K562 (cell line): ENCODE measurements around the gene KCTD8. TPM values are rescaled to one million over a fixed set of nuclear protein-coding genes. Genes with fewer than 3 reads are reported as not detected.

ENCODE experiments used
- ATAC-seq: fragments of 200-7000 bp; cut with Tn5 transposase; 3 replicates; pipeline ENCODE4 v1.9.1; 2020; ENCODE audit warnings: moderate library complexity
- BruUV-seq: library from RNA; stranded (reverse); fragments of 400-500 nt; replicated peaks from 2 replicates; lab custom pipeline; 2021; lab: Mats Ljungman, UMichigan
- CTCF ChIA-PET: fragments of 300-600 bp; formaldehyde crosslinking; extraction: SDS; loops from one replicate; lab custom pipeline; 2021; ENCODE audit warnings: low intra/inter-chr PET ratio; lab: Yijun Ruan, JAX
- POLR2A ChIA-PET: fragments of 300-600, 350-650 bp; sonication (Branson Sonifier 250); formaldehyde crosslinking; extraction: SDS; loops from one replicate; lab custom pipeline; 2021; ENCODE audit warnings: antibody characterized with exemption, inconsistent platforms; lab: Yijun Ruan, JAX
- DNase-seq, 4 experiments: peaks; one replicate each; pipeline versions ENCODE4 v3.0.0 to v3.0.0-alpha.2; 2011 to 2018; ENCODE audit warnings: low spot score in 3 of 4, mixed read lengths in 3 of 4; ENCODE audit errors: extremely low read depth in 1 of 4
- FAIRE-seq: peaks from 2 replicates; lab custom pipeline; 2011; peaks lifted over from hg19 to GRCh38; lab: Jason Lieb, UNC
- H2AFZ ChIP-seq: 2 replicates; pipeline ENCODE4 v1.6.0; 2011; ENCODE audit warnings: low read depth, low read length, control low read depth, inconsistent platforms
- H3K27ac ChIP-seq: fragments of 200-600 bp; 3 replicates; pipeline ENCODE4 v1.8.0; 2011; ENCODE audit warnings: low read depth, mild to moderate bottlenecking, control low read depth, inconsistent platforms, low read length, moderate library complexity, mixed read lengths; ENCODE audit errors: extremely low read depth
- H3K27me3 ChIP-seq, 2 experiments: fragments of 300-600 bp in 1 of 2; 2 replicates in 1 of 2; 3 replicates in 1 of 2; pipeline versions ENCODE4 v1.6.0 to v1.8.0; 2011; ENCODE audit warnings: inconsistent platforms in 2 of 2, low read length in 2 of 2, mild to moderate bottlenecking in 1 of 2, mixed read lengths in 1 of 2, moderate library complexity in 1 of 2; ENCODE audit not compliant: control insufficient read depth in 2 of 2, insufficient read depth in 2 of 2
- H3K36me3 ChIP-seq: fragments of 300-600 bp; 3 replicates; pipeline ENCODE4 v1.8.0; 2011; ENCODE audit warnings: mild to moderate bottlenecking, low read length, inconsistent platforms; ENCODE audit not compliant: control insufficient read depth, insufficient read depth
- H3K4me1 ChIP-seq, 2 experiments: fragments of 200-600 bp in 1 of 2; replicated peaks in 1 of 2; 2 replicates in 1 of 2; 3 replicates in 1 of 2; pipeline versions ENCODE4 v1.5.1 to v1.8.0; 2011; ENCODE audit warnings: inconsistent platforms in 2 of 2, low read length in 2 of 2, mild to moderate bottlenecking in 1 of 2, mixed read lengths in 1 of 2, moderate library complexity in 1 of 2; ENCODE audit not compliant: control insufficient read depth in 2 of 2, insufficient read depth in 2 of 2
- H3K4me2 ChIP-seq: 2 replicates; pipeline ENCODE4 v1.6.1; 2011; ENCODE audit warnings: low read length, control low read depth, inconsistent platforms, mixed read lengths; ENCODE audit not compliant: insufficient read depth
- H3K4me3 ChIP-seq: fragments of 200-600 bp; sonication (generic), shearing (Covaris generic); 2 replicates; pipeline ENCODE4 v1.5.1; 2016; ENCODE audit warnings: control low read depth, inconsistent platforms
- H3K79me2 ChIP-seq: fragments of 200-600 bp; 3 replicates; pipeline ENCODE4 v1.8.0; 2011; ENCODE audit warnings: low read length, inconsistent platforms; ENCODE audit not compliant: control insufficient read depth, insufficient read depth
- H3K9ac ChIP-seq, 2 experiments: 2 replicates each; pipeline versions ENCODE4 v1.6.0 to v1.6.1; 2011; ENCODE audit warnings: low read depth in 2 of 2, low read length in 2 of 2, control low read depth in 1 of 2, inconsistent platforms in 1 of 2, mild to moderate bottlenecking in 1 of 2, mixed read lengths in 1 of 2; ENCODE audit not compliant: insufficient read depth in 1 of 2
- H3K9me1 ChIP-seq: one replicate; pipeline ENCODE4 v1.6.0; 2011; ENCODE audit warnings: inconsistent platforms, mild to moderate bottlenecking, low read length, moderate library complexity; ENCODE audit not compliant: control insufficient read depth, insufficient read depth
- H3K9me3 ChIP-seq: replicated peaks from 2 replicates; pipeline ENCODE4 v1.5.1; 2011; ENCODE audit warnings: low read depth, low read length, inconsistent platforms; ENCODE audit not compliant: control insufficient read depth, insufficient read depth
- H4K20me1 ChIP-seq: replicated peaks from 2 replicates; pipeline ENCODE4 v1.6.1; 2011; ENCODE audit warnings: low read length, inconsistent platforms, mixed read lengths; ENCODE audit not compliant: control insufficient read depth, insufficient read depth
- CREM ChIP-seq: IDR thresholded peaks from 2 replicates; pipeline ENCODE4 v1.6.1; 2014; ENCODE audit warnings: antibody characterized with exemption, low read depth
- DACH1 ChIP-seq: fragments of 450-650 bp; IDR thresholded peaks from 2 replicates; pipeline ENCODE4 v1.6.1; 2018; ENCODE audit not compliant: partially characterized antibody
- KDM5B ChIP-seq: fragments of 200-600 bp; sonication (generic); IDR thresholded peaks from 2 replicates; pipeline ENCODE4 v1.6.1; 2012; ENCODE audit warnings: low read depth, mild to moderate bottlenecking, moderate library complexity, low read length, control low read depth, inconsistent platforms; ENCODE audit not compliant: insufficient replicate concordance
- MAFK ChIP-seq: IDR thresholded peaks from 2 replicates; pipeline ENCODE4 v1.6.1; 2011; ENCODE audit warnings: low read length, improper control_type of control experiment
- OTX1 ChIP-seq: fragments of 450-650 bp; formaldehyde crosslinking; IDR thresholded peaks from 2 replicates; pipeline ENCODE4 v1.4.0; 2022; ENCODE audit warnings: mild to moderate bottlenecking
- POLR2AphosphoS5 ChIP-seq: IDR thresholded peaks from 2 replicates; pipeline ENCODE4 v1.6.1; 2011; ENCODE audit warnings: mild to moderate bottlenecking, low read depth, low read length, moderate library complexity; ENCODE audit not compliant: control insufficient read depth, insufficient read depth
- POLR3A ChIP-seq: IDR thresholded peaks from 2 replicates; pipeline ENCODE4 v1.6.1; 2011; ENCODE audit warnings: borderline replicate concordance, mild to moderate bottlenecking, moderate library complexity; ENCODE audit not compliant: insufficient read length, insufficient read depth; ENCODE audit errors: extremely low read depth
- TAL1 ChIP-seq: fragments of 450-650 bp; IDR thresholded peaks from 2 replicates; pipeline ENCODE4 v1.6.1; 2016; ENCODE audit warnings: mild to moderate bottlenecking
- ZNF584 ChIP-seq: fragments of 200-800 bp; sonication (Bioruptor generic); IDR thresholded peaks from 2 replicates; pipeline ENCODE4 v1.6.1; 2016; ENCODE audit warnings: low read depth, mild to moderate bottlenecking, missing genetic modification characterization, missing compliant biosample characterization
- WGBS: fragments of 100-300 bp; shearing (Covaris generic); methylation state at CpG from one replicate; pipeline ENCODE4 v1.1.6; 2016; ENCODE audit warnings: low coverage, mixed read lengths; ENCODE audit not compliant: insufficient coverage; ENCODE audit errors: missing lambda C conversion rate; 5-methylcytosine and 5-hydroxymethylcytosine counted together
- in situ Hi-C: fragments of 300-500 bp; cut with MboI; formaldehyde crosslinking; loops from 4 replicates; pipeline ENCODE4 v1.15.0; 2018; ENCODE audit warnings: inconsistent platforms, mixed read lengths
- intact Hi-C: fragments of 100-400 bp; cut with micrococcal nuclease; formaldehyde crosslinking; loops from 2 replicates; pipeline ENCODE4 v1.14.2; 2022
- polyA plus RNA-seq, 8 experiments: library from polyadenylated mRNA; depleted of rRNA in 4 of 8; stranded (reverse) in 5 of 8; unstranded in 3 of 8; fragments of >200 nt; fragmentation: Nextera tagmentation in 2 of 8; fragmentation: Illumina TruSeq in 1 of 8; extraction: Ambion mirVana in 2 of 8; extraction: Trizol in 1 of 8; gene quantifications; 2 replicates each; pipeline versions ENCODE4 v1.2.1 to v1.2.3, GENCODE V29; 2011 to 2014; ENCODE audit warnings: inconsistent platforms in 1 of 8, missing spikeins in 1 of 8
- total RNA-seq, 7 experiments: library from RNA; depleted of rRNA in 6 of 7; stranded (reverse); fragments of >200 nt in 6 of 7; fragmentation: Illumina TruSeq in 2 of 7; extraction: Trizol in 2 of 7; gene quantifications; 2 replicates each; pipeline versions ENCODE4 v1.2.1 to v1.2.3, GENCODE V29; 2011 to 2021; ENCODE audit warnings: low replicate concordance in 1 of 7
- TF ChIP-seq, protein P1 (sequence below): sonication (generic); formaldehyde crosslinking; IDR thresholded peaks from 2 replicates; pipeline ENCODE4 v1.9.0; 2022; ENCODE audit warnings: mild to moderate bottlenecking, missing genetic modification reagents
- TF ChIP-seq, protein P2 (sequence below): conservative IDR thresholded peaks from 2 replicates; pipeline ENCODE4 v1.6.1; 2011; ENCODE audit warnings: low read depth, mild to moderate bottlenecking, low read length; ENCODE audit not compliant: control insufficient read depth
- TF ChIP-seq, protein P3 (sequence below): sonication (generic); formaldehyde crosslinking; IDR thresholded peaks from 2 replicates; pipeline ENCODE4 v1.8.1; 2023; ENCODE audit warnings: mild to moderate bottlenecking, missing genetic modification reagents

The KCTD8 gene
- total and polyA plus RNA-seq, 9 of the 15 experiments (the other 6 are each of a cell fraction or from before 2014, with no cell fraction given) = not detected

DNA sequence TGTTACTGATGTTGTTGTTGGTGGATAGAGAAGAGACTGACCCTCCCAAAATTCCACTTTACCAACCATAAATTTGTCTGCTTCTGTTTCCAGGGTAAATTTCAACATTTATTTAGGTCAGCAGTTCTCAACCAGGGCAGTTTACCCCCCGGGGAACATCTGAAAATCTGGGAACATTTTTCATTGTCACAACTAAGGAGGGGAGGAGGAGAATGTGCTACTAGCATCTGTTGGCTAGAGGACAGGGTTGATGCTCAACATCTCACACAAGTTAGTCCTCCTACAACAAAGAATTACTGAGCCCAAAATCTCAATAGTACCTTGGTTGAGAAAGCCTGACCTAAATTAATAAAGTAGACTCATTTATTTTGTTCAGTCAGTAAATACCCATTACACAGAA is 25.7 kb downstream of the KCTD8 start:
- no peak overlapping the region for H3K9ac ChIP-seq
- CTCF ChIA-PET = no interaction called here
- H3K9me1 ChIP-seq = no peaks in the 10 kb centered on the region
- POLR2A ChIA-PET = no interaction called here
- no peaks in the 10 kb centered on the region for H3K36me3 ChIP-seq
- no peak overlapping the region for H3K27ac ChIP-seq
- H3K4me3 ChIP-seq = no peak overlapping the region
- H4K20me1 ChIP-seq = no peaks in the 10 kb centered on the region
- FAIRE-seq (no peak), ATAC-seq (no peak)
- BruUV-seq = no TSS peak
- no peak overlapping the region for H3K4me2 ChIP-seq
- no peak overlapping the region for H2AFZ ChIP-seq
- no peaks in the 10 kb centered on the region for H3K4me1 ChIP-seq
- TF ChIP-seq, protein P1, sequence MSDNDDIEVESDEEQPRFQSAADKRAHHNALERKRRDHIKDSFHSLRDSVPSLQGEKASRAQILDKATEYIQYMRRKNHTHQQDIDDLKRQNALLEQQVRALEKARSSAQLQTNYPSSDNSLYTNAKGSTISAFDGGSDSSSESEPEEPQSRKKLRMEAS (CRISPR knock-in tag) = no peak
- TF ChIP-seq KDM5B (no peak), ZNF584 (CRISPR knock-in tag) (no peak)
- TF ChIP-seq, all 486 proteins: peak for 0
- Histone ChIP-seq H3K79me2 (no peaks in the 10 kb centered on the region), H3K9me3 (no peaks in the 10 kb centered on the region), H3K27me3 (no peaks in the 10 kb centered on the region)
- in situ Hi-C loops = no loop called here
- 0% methylated on average over 1 of the region's 1 CpG for WGBS
- DNase-seq = no peak
- intact Hi-C loops = no loop called here

DNA sequence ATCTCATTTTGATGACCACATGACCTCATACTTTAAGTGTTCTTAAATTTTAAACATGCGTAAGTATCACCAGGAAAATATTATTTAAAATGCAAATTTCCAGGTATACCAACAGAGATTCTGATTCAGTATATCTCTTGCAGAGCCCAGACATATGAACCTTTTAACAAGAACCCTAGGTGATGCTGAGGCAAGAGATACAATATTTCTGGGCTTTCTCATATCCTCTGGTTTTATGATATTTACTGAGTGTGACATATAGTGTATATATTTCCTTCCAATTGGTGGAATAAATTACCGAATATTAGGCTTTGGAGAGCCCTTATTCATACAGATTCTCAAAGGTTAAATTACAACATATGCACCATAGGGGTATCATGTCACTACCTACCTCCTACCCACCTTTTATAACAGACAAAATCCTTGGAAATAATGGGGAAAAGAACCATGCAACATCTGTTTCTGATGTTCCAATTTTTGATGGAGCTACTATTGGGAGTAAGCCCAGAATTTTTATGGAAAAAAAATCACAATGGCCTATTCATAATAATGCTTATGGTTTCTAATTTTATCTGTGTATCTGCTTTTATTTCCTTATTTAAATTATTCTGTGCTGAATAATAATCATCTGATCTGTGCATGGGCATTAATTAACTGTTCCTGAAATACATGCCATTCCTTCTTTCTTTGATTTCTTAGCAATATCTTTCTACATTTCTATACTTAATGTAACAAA is 27.1 kb downstream of the KCTD8 start:
- CTCF ChIA-PET = no interaction called here
- 10% methylated on average over 2 of the region's 2 CpGs for WGBS
- POLR2A ChIA-PET = no interaction called here
- no TSS peak for BruUV-seq
- Histone ChIP-seq H2AFZ (no peak overlapping the region), H3K27ac (no peak overlapping the region), H3K4me3 (no peak overlapping the region), H3K9ac (no peak overlapping the region), H4K20me1 (no peaks in the 10 kb centered on the region), H3K9me3 (no peaks in the 10 kb centered on the region), H3K79me2 (no peaks in the 10 kb centered on the region), H3K4me2 (no peak overlapping the region), H3K36me3 (no peaks in the 10 kb centered on the region), H3K4me1 (no peaks in the 10 kb centered on the region), H3K27me3 (no peaks in the 10 kb centered on the region), H3K9me1 (no peaks in the 10 kb centered on the region)
- FAIRE-seq = no peak
- DNase-seq = no peak
- intact Hi-C loops = no loop called here
- in situ Hi-C loops = no loop called here
- ATAC-seq = no peak
- TF ChIP-seq TAL1 (no peak), OTX1 (CRISPR knock-in tag) (no peak), MAFK (no peak), DACH1 (no peak), CREM (no peak), POLR2AphosphoS5 (no peak), POLR3A (no peak)
- TF ChIP-seq, protein P2, sequence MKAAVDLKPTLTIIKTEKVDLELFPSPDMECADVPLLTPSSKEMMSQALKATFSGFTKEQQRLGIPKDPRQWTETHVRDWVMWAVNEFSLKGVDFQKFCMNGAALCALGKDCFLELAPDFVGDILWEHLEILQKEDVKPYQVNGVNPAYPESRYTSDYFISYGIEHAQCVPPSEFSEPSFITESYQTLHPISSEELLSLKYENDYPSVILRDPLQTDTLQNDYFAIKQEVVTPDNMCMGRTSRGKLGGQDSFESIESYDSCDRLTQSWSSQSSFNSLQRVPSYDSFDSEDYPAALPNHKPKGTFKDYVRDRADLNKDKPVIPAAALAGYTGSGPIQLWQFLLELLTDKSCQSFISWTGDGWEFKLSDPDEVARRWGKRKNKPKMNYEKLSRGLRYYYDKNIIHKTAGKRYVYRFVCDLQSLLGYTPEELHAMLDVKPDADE = no peak
- TF ChIP-seq, protein P3, sequence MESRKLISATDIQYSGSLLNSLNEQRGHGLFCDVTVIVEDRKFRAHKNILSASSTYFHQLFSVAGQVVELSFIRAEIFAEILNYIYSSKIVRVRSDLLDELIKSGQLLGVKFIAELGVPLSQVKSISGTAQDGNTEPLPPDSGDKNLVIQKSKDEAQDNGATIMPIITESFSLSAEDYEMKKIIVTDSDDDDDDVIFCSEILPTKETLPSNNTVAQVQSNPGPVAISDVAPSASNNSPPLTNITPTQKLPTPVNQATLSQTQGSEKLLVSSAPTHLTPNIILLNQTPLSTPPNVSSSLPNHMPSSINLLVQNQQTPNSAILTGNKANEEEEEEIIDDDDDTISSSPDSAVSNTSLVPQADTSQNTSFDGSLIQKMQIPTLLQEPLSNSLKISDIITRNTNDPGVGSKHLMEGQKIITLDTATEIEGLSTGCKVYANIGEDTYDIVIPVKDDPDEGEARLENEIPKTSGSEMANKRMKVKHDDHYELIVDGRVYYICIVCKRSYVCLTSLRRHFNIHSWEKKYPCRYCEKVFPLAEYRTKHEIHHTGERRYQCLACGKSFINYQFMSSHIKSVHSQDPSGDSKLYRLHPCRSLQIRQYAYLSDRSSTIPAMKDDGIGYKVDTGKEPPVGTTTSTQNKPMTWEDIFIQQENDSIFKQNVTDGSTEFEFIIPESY (CRISPR knock-in tag) = no peak
